ENCODE results near the gene RNFT2. TPM values are rescaled to one million over a fixed set of nuclear protein-coding genes. Genes with fewer than 3 reads are reported as not detected.

RNFT2 gene
- total RNA-seq (2021) (18.6 and 21.1 TPM in 2 replicates), Bru-seq, nascent RNA (percentile 54 among the genes with signal in this experiment), BruChase-seq, experiment 1, labeled RNA remaining after a 2-hour chase (percentile 44 among the genes with signal in this experiment), BruChase-seq, experiment 2, labeled RNA remaining after a 6-hour chase (percentile 52 among the genes with signal in this experiment)
- long read RNA-seq, partial matches to known transcripts: 3 of 8 reads
- long read RNA-seq, other reads (novel, unspliced or antisense): 5 of 8 reads

DNA sequence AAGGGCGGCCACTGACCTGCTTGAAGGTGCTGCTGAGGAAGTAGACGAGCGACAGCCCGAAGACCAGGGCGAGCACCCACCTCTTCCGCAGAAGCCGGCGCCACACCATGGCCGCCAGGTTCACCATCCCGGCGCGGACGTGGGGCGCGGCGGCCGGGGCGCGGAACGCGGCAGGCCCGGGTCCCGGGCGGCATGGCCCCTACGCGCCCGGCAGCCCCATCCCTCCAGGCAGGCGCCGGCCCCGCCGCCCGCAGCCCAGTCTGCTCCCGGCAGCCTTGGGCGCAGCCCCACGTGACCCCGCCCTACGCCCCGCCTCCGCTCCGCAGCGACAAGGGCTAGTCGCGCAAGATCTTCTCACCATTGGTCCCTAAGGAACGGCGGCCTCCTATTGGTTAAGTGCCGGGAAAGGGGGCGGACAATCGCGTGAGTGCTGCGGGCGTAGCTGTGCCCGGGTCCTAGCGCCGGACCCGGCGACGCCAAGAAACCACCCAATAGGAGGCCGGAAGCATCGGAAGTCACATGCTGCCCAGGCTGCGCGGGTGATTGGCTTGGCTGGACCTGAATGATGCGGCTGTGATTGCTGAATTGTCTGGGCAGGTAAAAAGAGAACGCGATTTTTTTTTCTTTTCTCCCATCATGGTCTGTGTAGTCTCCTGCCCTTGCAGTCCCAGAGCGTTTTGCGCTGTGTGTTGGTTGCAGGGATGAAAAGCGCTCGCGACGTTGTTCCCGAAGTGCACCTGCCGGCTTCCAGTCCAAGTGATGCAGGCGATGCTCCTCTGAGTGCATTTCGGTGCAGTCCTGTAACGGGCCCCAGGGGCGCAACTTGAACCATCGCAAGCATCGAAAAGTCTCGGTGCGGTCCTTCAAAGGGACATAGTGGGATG is at the start of gene RNFT2, which contains the start of gene SPRING1:
RNFT2 (plus strand) TSS at position 542 of the 884 bp plus-strand sequence. CDS start 2,183 bp downstream, outside the sequence.
SPRING1 (minus strand) TSS at position 296 of the 884 bp plus-strand sequence; CDS start at position 127, 169 bp downstream.
- no peak within 1 kb of the TSS for H3K27ac ChIP-seq
- ChIA-PET CTCF (interaction anchor here (0.6 kb wide), 1 partner anchor 218 kb away, joined by 3 read pairs; no protein-coding TSS in a partner anchor), POLR2A (ENCODE audit: unreplicated experiment) (no interaction called here)
- 0 out of 2 replicates have a peak, but pooled peaks cover under 1% of the 10 kb centered on the region for H3K36me3 ChIP-seq (ENCODE audit: low read depth)
- intact Hi-C loops (cut with micrococcal nuclease; ENCODE audit: unreplicated experiment): loop anchor here (1.0 kb wide), 4 partner anchors 75 to 178 kb away; partner anchors contain the start of gene HRK
- no peaks in the 10 kb centered on the region for H4K20me1 ChIP-seq (ENCODE audit: insufficient read depth)
- H3K4me2 ChIP-seq: peak within 1 kb of the TSS; percentile 94
- no peak for TF ChIP-seq EZH2 (IDR thresholded peaks at IDR 0.05; ENCODE audit: low read depth)
- TF ChIP-seq CTCF (conservative IDR thresholded peaks at IDR 0.05): peak; percentile 19; the same call in 1 of the 2 replicates
- BruUV-seq (replicated peaks): TSS peak; percentile 81
- DNase-seq: peak; percentile 96 to 99
- H3K4me3 ChIP-seq: peak within 1 kb of the TSS; percentile 89
- no peaks in the 10 kb centered on the region for H3K9me2 ChIP-seq (ENCODE audit: insufficient read depth)
- H3F3A ChIP-seq (ENCODE audit: insufficient read depth, low read depth): peaks cover 6% of the 10 kb centered on the region; the same call in 1 of the 2 replicates
- H2AFZ ChIP-seq: peak within 1 kb of the TSS; percentile 96
- peaks cover 14% of the 10 kb centered on the region for H3K4me1 ChIP-seq (replicated peaks; ENCODE audit: insufficient read depth)
- H3K27me3 ChIP-seq (ENCODE audit: insufficient read depth, low read depth): no peaks in the 10 kb centered on the region
- peaks cover 27% of the 10 kb centered on the region for H3K79me2 ChIP-seq (ENCODE audit: low read depth)
- H3K9me3 ChIP-seq (ENCODE audit: insufficient read depth, low read depth): no peaks in the 10 kb centered on the region

- Histone ChIP-seq H3K4me1 (replicated peaks; ENCODE audit: insufficient read depth) (no peaks in the 10 kb centered on the region), H2AFZ (no peak overlapping the region), H4K20me1 (ENCODE audit: insufficient read depth) (no peaks in the 10 kb centered on the region), H3K4me3 (no peak overlapping the region), H3K36me3 (ENCODE audit: low read depth) (no peaks in the 10 kb centered on the region), H3K9me2 (ENCODE audit: insufficient read depth) (no peaks in the 10 kb centered on the region), H3K27me3 (ENCODE audit: insufficient read depth, low read depth) (no peaks in the 10 kb centered on the region), H3K4me2 (no peak overlapping the region), H3K9me3 (ENCODE audit: insufficient read depth, low read depth) (no peaks in the 10 kb centered on the region), H3K27ac (no peak overlapping the region), H3F3A (ENCODE audit: insufficient read depth, low read depth) (no peaks in the 10 kb centered on the region), H3K79me2 (ENCODE audit: low read depth) (no peaks in the 10 kb centered on the region)
- ChIA-PET CTCF (no interaction called here), POLR2A (ENCODE audit: unreplicated experiment) (no interaction called here)
- DNase-seq: no peak
- no TSS peak for BruUV-seq (replicated peaks)
- intact Hi-C loops (cut with micrococcal nuclease; ENCODE audit: unreplicated experiment): no loop called here
- TF ChIP-seq CTCF (conservative IDR thresholded peaks at IDR 0.05) (no peak), EZH2 (IDR thresholded peaks at IDR 0.05; ENCODE audit: low read depth) (no peak)
These were observed 48.6 kb upstream of the RNFT2 start for GRCh38 chr12:116689521-116689920.

- no TSS peak for BruUV-seq (replicated peaks)
- no peak overlapping the region for H3K27ac ChIP-seq
- ChIA-PET CTCF (no interaction called here), POLR2A (ENCODE audit: unreplicated experiment) (no interaction called here)
- H2AFZ ChIP-seq: no peak overlapping the region
- no peaks in the 10 kb centered on the region for H3K4me1 ChIP-seq (replicated peaks; ENCODE audit: insufficient read depth)
- H3K9me3 ChIP-seq (ENCODE audit: insufficient read depth, low read depth): no peaks in the 10 kb centered on the region
- no peak overlapping the region for H3K4me2 ChIP-seq
- no peak overlapping the region for H3K4me3 ChIP-seq
- no peaks in the 10 kb centered on the region for H4K20me1 ChIP-seq (ENCODE audit: insufficient read depth)
- no peaks in the 10 kb centered on the region for H3K79me2 ChIP-seq (ENCODE audit: low read depth)
- no peaks in the 10 kb centered on the region for H3F3A ChIP-seq (ENCODE audit: insufficient read depth, low read depth)
- H3K36me3 ChIP-seq (ENCODE audit: low read depth): no peaks in the 10 kb centered on the region
- H3K9me2 ChIP-seq (ENCODE audit: insufficient read depth): no peaks in the 10 kb centered on the region
- TF ChIP-seq EZH2 (IDR thresholded peaks at IDR 0.05; ENCODE audit: low read depth): no peak
- TF ChIP-seq CTCF (conservative IDR thresholded peaks at IDR 0.05): no peak
- intact Hi-C loops (cut with micrococcal nuclease; ENCODE audit: unreplicated experiment): no loop called here
- no peak for DNase-seq
- no peaks in the 10 kb centered on the region for H3K27me3 ChIP-seq (ENCODE audit: insufficient read depth, low read depth)
These were observed 48.0 kb upstream of the RNFT2 start for GRCh38 chr12:116689979-116690744.
